Measurements from ENCODE around the gene STIM1. TPM values are rescaled to one million over a fixed set of nuclear protein-coding genes. Genes with fewer than 3 reads are reported as not detected.

STIM1 gene
- total and polyA plus RNA-seq, 10 of the 15 experiments (the other 5 are each of a cell fraction or from before 2014, with no cell fraction given) = 8.6 to 57.7 (median 29.3) TPM

GRCh38 chr11:3855808-3856491 is 486 bp downstream of the STIM1 start:
- ATAC-seq = peak; percentile 10

More at GRCh38 chr11:3855808-3856491, 486 bp downstream of the STIM1 start:
- 0 out of 2 replicates have a peak, but pooled peaks have one; percentile 4 for TF ChIP-seq RAD21 (IDR thresholded peaks at IDR 0.05; ENCODE audit: insufficient read depth, low read depth, low read length)
- TF ChIP-seq RUNX3 (IDR thresholded peaks at IDR 0.05; ENCODE audit: low read length) = no peak
- peak; percentile 56 for TF ChIP-seq NKRF (conservative IDR thresholded peaks at IDR 0.05)
- TF ChIP-seq IKZF2 (IDR thresholded peaks at IDR 0.05) = peak in 1 of 2 experiments; percentile 8; a peak in 1 of 4 replicates
- no peak for TF ChIP-seq EZH2 (IDR thresholded peaks at IDR 0.05; ENCODE audit: borderline replicate concordance, control insufficient read depth, low read depth, low read length)
- no peak for TF ChIP-seq LARP7 (IDR thresholded peaks at IDR 0.05)
- 0 out of 2 replicates have a peak, but pooled peaks have one; percentile 44 for TF ChIP-seq ZNF207 (IDR thresholded peaks at IDR 0.05; ENCODE audit: borderline replicate concordance)
- 0 out of 2 replicates have a peak, but pooled peaks have one; percentile 7 for TF ChIP-seq IKZF1 (conservative IDR thresholded peaks at IDR 0.05)
- TF ChIP-seq BHLHE40 (IDR thresholded peaks at IDR 0.05; ENCODE audit: borderline replicate concordance in 1 of 2, low read depth in 2 of 2, low read length in 1 of 2) = peak in 1 of 2 experiments; percentile 82; a peak in 1 of 4 replicates
- peak; percentile 78; the same call in 1 of the 2 replicates for TF ChIP-seq NR2F1 (conservative IDR thresholded peaks at IDR 0.05)
- TF ChIP-seq DPF2 (IDR thresholded peaks at IDR 0.05) = 0 out of 2 replicates have a peak, but pooled peaks have one; percentile 16
- TF ChIP-seq POLR2A (IDR thresholded peaks at IDR 0.05; ENCODE audit: low read depth, low read length) = peak; percentile 41; the same call in 1 of the 2 replicates
- no peak for TF ChIP-seq ELK1 (IDR thresholded peaks at IDR 0.05; ENCODE audit: low read depth, low read length)
- TF ChIP-seq GATAD2B (conservative IDR thresholded peaks at IDR 0.05; ENCODE audit: low read depth) = 0 out of 2 replicates have a peak, but pooled peaks have one; percentile 35
- TF ChIP-seq POU2F2 (IDR thresholded peaks at IDR 0.05; ENCODE audit: borderline replicate concordance, low read depth, low read length) = no peak
- Histone ChIP-seq H3K79me2 (ENCODE audit: control insufficient read depth, insufficient read depth, low read length) (peaks cover 55% of the 10 kb centered on the region), H3K9ac (ENCODE audit: control insufficient read depth, insufficient read depth, low read length) (peak overlapping the region; percentile 56), H2AFZ (ENCODE audit: control insufficient read depth, low read depth, low read length) (peak overlapping the region; percentile 47), H3K27ac (ENCODE audit: control insufficient read depth, insufficient read depth) (peak overlapping the region; percentile 53), H3K27me3 (replicated peaks in 1 of 2; ENCODE audit: control insufficient read depth in 2 of 2, insufficient read depth in 2 of 2, low read length in 1 of 2) (no peaks in the 10 kb centered on the region), H3K9me3 (replicated peaks; ENCODE audit: control insufficient read depth, insufficient read depth, low read length) (no peaks in the 10 kb centered on the region), H3K4me3 (peak overlapping the region; percentile 94), H3K4me1 (ENCODE audit: control insufficient read depth, insufficient read depth, low read length) (peaks cover 36% of the 10 kb centered on the region), H4K20me1 (ENCODE audit: control insufficient read depth, insufficient read depth) (no peaks in the 10 kb centered on the region), H3K36me3 (ENCODE audit: control insufficient read depth in 2 of 2, insufficient read depth in 2 of 2, low read length in 1 of 2) (no peaks in the 10 kb centered on the region), H3K4me2 (ENCODE audit: control insufficient read depth, insufficient read depth) (peak overlapping the region; percentile 98)
- intact Hi-C loops (cut with micrococcal nuclease; ENCODE audit: unreplicated experiment) (loop anchor here (1.0 to 2.0 kb wide), 4 partner anchors 23 to 93 kb away; no protein-coding TSS in a partner anchor), in situ Hi-C loops (cut with MboI) (loop anchor here (25.0 kb wide), 2 partner anchors 1481 to 1831 kb away; partner anchors contain the start of genes OR51B5, TRIM22 and TRIM5)
- BruUV-seq (replicated peaks) = TSS peak; percentile 48
- RAD21 ChIA-PET (ENCODE audit: unreplicated experiment) = interaction anchor here (1.0 to 16.5 kb wide), 27 partner anchors 9 to 243 kb away, joined by 3 to 605 read pairs (median 10); partner anchors contain the start of gene RHOG
- under 1% methylated on average over 39 of the region's 40 CpGs for WGBS (ENCODE audit: insufficient coverage, insufficient replicate concordance, low lambda C conversion rate, missing lambda C conversion rate)
- DNase-seq (ENCODE audit: low read depth, low spot score) (no peak), FAIRE-seq (no peak)
- POLR2A ChIA-PET = interaction anchor here (0.6 to 13.2 kb wide), 14 partner anchors 9 to 344 kb away, joined by 3 to 405 read pairs (median 11); partner anchors contain the start of gene RHOG
- CTCF ChIA-PET = interaction anchor here (1.1 to 39.6 kb wide), 26 partner anchors 7 to 242 kb away, joined by 3 to 1047 read pairs (median 14); partner anchors contain the start of genes PGAP2, RHOG and STIM1
- SMC1A ChIA-PET (ENCODE audit: uncharacterized antibody, unreplicated experiment) = interaction anchor here (1.4 to 21.1 kb wide), 27 partner anchors 17 to 234 kb away, joined by 3 to 805 read pairs (median 14); partner anchors contain the start of genes PGAP2 and RHOG

All from GM12878 (cell line).